Kidney (tissue), 14 donors: Measurements from ENCODE around the gene UBTF. TPM values are rescaled to one million over a fixed set of nuclear protein-coding genes. Genes with fewer than 3 reads are reported as not detected.

ENCODE experiments used
- DNase-seq, 5 donors: peaks; one replicate each; pipeline ENCODE4 v3.0.0-alpha.2; 2013 to 2020
- FAIRE-seq: peaks from 2 replicates; lab custom pipeline; 2012; peaks lifted over from hg19 to GRCh38; lab: Jason Lieb, UNC
- H3K27ac ChIP-seq, 2 donors: one replicate each; pipeline ENCODE4 v1.7.0; 2013; ENCODE audit warnings: low read depth in 2 of 2, low read length in 2 of 2, inconsistent platforms in 1 of 2
- H3K27me3 ChIP-seq: one replicate; pipeline ENCODE4 v1.7.1; 2013; ENCODE audit warnings: low read length, inconsistent platforms; ENCODE audit not compliant: control insufficient read depth, insufficient read depth
- H3K36me3 ChIP-seq, 3 donors: one replicate each; pipeline versions ENCODE4 v1.7.0 to v1.7.1; 2013; ENCODE audit warnings: low read length in 3 of 3, control low read depth in 1 of 3, inconsistent platforms in 1 of 3; ENCODE audit not compliant: insufficient read depth in 3 of 3, control insufficient read depth in 2 of 3
- H3K4me1 ChIP-seq, 3 donors: one replicate each; pipeline versions ENCODE4 v1.7.0 to v1.7.1; 2013; ENCODE audit warnings: low read length in 3 of 3, inconsistent platforms in 1 of 3, low read depth in 1 of 3; ENCODE audit not compliant: control insufficient read depth in 2 of 3, insufficient read depth in 2 of 3
- H3K4me3 ChIP-seq, 3 donors: one replicate each; pipeline versions ENCODE4 v1.7.0 to v1.8.1; 2013; ENCODE audit warnings: low read length in 3 of 3, control low read depth in 1 of 3, inconsistent platforms in 1 of 3
- H3K9ac ChIP-seq, 3 donors: one replicate each; pipeline versions ENCODE4 v1.7.0 to v1.7.1; 2013; ENCODE audit warnings: low read length in 3 of 3, control low read depth in 1 of 3, inconsistent platforms in 1 of 3
- H3K9me3 ChIP-seq, 3 donors: one replicate each; pipeline versions ENCODE4 v1.7.0 to v1.7.1; 2013; ENCODE audit warnings: low read length in 3 of 3, control low read depth in 1 of 3, inconsistent platforms in 1 of 3; ENCODE audit not compliant: control insufficient read depth in 2 of 3, insufficient read depth in 1 of 3
- CTCF ChIP-seq: IDR thresholded peaks from 3 replicates; pipeline ENCODE4 v1.5.1; 2012; ENCODE audit warnings: mild to moderate bottlenecking, moderate library complexity, borderline replicate concordance; ENCODE audit not compliant: insufficient read depth; ENCODE audit errors: extremely low read depth
- intact Hi-C: fragments of 100-400 bp; cut with DNase I; formaldehyde crosslinking; loops from one replicate; pipeline ENCODE4 v1.11.1; 2022
- polyA plus RNA-seq: library from polyadenylated mRNA; stranded (reverse); fragments of 350-450 nt; fragmentation: Illumina TruSeq; extraction: RNeasy Lipid Tissue Mini Kit (QIAGEN cat#74804); gene quantifications from one replicate; pipeline ENCODE4 v1.2.3, GENCODE V29; 2014; ENCODE audit warnings: low read depth, low replicate concordance; ENCODE audit not compliant: insufficient read depth
- total RNA-seq: library from RNA; stranded (reverse); fragmentation: NEBNext Ultra II Directional; extraction: Animal tissue kit (Norgen Biotek cat#: 25700); gene quantifications from one replicate; pipeline ENCODE4 v1.2.1, GENCODE V29; 2021
- donor health status: control.
- donor health status: control.
- donor health status: control.
- donor health status: control.
- donor health status: control.
- donor health status: DM: yes; HTN: yes; CAD: no.
- donor health status: Normal renal cell carcinoma (clear cell type).

Gene UBTF
- total and polyA plus RNA-seq, 2 donors from 2014 or later, result 46.1 to 98.8 TPM

DNA sequence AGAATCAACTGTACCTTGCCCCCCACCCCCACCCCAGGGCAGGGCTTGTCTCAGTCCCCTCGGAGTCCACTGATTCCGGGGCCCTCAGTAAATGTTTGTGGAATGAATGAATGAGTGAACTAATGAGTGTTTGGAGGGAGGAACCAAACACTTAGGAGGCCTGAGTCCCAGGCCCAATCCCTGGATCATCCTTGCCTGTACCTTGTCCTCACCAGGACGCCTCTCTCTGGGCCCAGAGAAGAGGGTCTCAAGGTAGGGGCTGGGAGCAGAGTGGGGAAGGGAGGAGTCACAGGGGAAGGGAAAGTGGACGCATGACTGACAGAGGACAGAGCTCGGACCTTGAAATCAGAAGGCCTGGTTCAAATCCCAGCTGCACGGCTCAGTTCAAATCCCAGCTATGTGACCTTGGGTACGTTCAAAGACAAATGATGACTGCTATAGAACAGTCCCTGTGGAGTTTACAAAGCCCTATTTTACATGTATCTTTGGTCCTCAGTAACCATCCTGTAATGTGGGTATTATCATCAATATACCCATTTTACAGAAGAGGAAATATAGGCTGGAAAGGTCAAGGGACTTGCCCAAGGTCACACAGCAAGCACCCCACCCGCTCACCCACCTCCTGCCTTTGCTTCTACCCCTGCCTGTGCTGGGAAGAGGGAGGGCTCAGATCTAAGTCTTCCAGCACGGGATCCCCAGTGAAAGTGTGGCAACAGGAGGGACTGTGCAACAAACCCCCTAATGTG, 30.2 kb upstream of the UBTF start:
- no peaks in the 10 kb centered on the region for H3K36me3 ChIP-seq
- no peaks in the 10 kb centered on the region for H3K9me3 ChIP-seq
- no peak overlapping the region for H3K9ac ChIP-seq
- no peak for FAIRE-seq
- no peak for DNase-seq
- no peak overlapping the region for H3K4me3 ChIP-seq
- no peak overlapping the region for H3K27ac ChIP-seq
- intact Hi-C loops, result no loop called here
- no peak for TF ChIP-seq CTCF
- no peaks in the 10 kb centered on the region for H3K27me3 ChIP-seq
- peaks cover 0 to 13% (median 11%) of the 10 kb centered on the region in 3 donors for H3K4me1 ChIP-seq

DNA sequence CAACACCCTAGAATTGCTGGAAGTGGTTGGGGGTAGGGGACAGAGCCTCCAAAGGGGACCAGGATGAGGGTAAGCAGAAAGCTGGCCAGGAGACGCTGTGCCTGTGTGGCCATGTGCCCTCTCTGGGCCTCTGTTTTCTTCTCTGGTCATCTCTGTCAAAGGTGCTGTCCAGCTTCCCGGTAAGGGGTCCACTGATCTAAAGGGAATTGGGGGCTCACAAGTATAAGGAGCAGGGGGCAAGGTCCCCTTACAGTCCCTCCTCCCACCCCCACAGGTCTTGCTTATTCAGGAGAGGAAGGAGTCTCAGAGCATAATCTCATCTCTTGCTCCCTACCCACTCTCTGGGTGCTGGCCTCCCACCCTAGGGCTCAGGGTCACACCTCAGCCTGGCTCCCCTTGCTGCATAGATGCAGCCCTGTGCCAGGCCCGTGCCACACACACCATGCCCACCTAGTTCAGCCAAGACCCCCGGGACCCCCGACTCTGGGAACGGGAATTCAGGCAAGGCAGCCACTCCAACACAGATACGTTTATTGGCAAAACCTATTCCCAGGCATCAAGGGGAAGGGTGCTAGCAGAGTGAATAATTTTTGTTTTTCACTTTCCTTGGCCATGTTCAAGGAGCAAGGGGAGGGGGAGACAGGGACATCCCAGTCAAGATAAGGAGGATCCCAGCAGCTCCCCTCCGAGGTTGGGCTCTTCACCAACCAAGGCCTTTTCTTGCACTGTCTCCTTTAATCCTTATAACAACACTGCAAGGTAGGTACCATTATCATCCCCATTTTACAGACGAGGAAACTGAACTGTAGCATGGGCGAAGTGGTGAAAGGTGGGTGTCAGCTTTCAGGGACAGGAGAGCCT, 28.6 kb upstream of the UBTF start:
- Histone ChIP-seq H3K4me1 (peaks cover 0 to 13% (median 11%) of the 10 kb centered on the region in 3 donors), H3K27ac (no peak overlapping the region), H3K4me3 (no peak overlapping the region), H3K9me3 (no peaks in the 10 kb centered on the region), H3K9ac (no peak overlapping the region), H3K27me3 (no peaks in the 10 kb centered on the region), H3K36me3 (no peaks in the 10 kb centered on the region)
- intact Hi-C loops, result no loop called here
- DNase-seq, result no peak
- FAIRE-seq, result no peak
- no peak for TF ChIP-seq CTCF

DNA sequence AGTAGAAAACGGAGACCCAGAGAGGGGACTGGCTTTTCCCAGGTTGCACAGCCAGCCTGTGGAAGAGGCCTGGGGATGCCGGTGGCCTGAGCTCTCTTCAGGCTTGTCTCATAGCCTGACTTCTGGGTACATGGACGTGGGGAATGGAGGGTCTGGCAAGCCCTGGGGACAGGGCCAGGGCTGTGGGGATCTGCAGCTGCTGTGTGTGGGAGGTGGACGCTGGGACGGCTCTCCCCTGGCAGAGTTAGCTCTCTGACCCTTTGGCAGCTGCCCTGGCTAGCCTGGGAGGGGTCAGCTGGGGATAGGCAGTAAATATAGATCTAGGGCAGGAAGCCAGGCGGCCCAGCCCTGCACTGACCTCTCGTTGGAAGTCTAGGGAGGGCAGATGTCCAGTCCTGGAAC, 28.0 kb upstream of the UBTF start:
- DNase-seq, result peak in 1 of 5 donors; percentile 81
- Histone ChIP-seq H3K36me3 (no peaks in the 10 kb centered on the region), H3K4me1 (peaks cover 0 to 13% (median 11%) of the 10 kb centered on the region in 3 donors), H3K4me3 (no peak overlapping the region), H3K27me3 (no peaks in the 10 kb centered on the region), H3K9me3 (no peaks in the 10 kb centered on the region), H3K9ac (no peak overlapping the region), H3K27ac (no peak overlapping the region)
- no peak for FAIRE-seq
- intact Hi-C loops, result no loop called here
- TF ChIP-seq CTCF, result no peak
